H1 (cell line): Measurements from ENCODE around the gene PPARD. TPM values are rescaled to one million over a fixed set of nuclear protein-coding genes. Genes with fewer than 3 reads are reported as not detected.

ENCODE experiments used
- CTCF ChIP-seq, 3 experiments: IDR thresholded peaks; 1 replicate in 2 of 3; 2 replicates in 1 of 3; pipeline versions ENCODE4 v1.5.1 to v1.6.1; 2011; ENCODE audit warnings: low read length in 3 of 3, mild to moderate bottlenecking in 3 of 3, inconsistent platforms in 2 of 3, low read depth in 1 of 3, moderate library complexity in 1 of 3; ENCODE audit not compliant: insufficient read depth in 1 of 3; ENCODE audit errors: control extremely low read depth in 1 of 3
- NRF1 ChIP-seq: IDR thresholded peaks from 2 replicates; pipeline ENCODE4 v1.6.1; 2011; ENCODE audit warnings: mild to moderate bottlenecking, low read depth, low read length, improper control_type of control experiment
- RXRA ChIP-seq: IDR thresholded peaks from 2 replicates; pipeline ENCODE4 v1.6.1; 2011; ENCODE audit warnings: low read depth, mild to moderate bottlenecking, low read length, moderate library complexity; ENCODE audit not compliant: insufficient read depth
- polyA plus RNA-seq, 7 experiments: library from polyadenylated mRNA; depleted of rRNA in 3 of 7; stranded (reverse) in 5 of 7; unstranded in 2 of 7; fragments of >200 nt in 5 of 7; fragments of 200-250 nt in 2 of 7; gene quantifications; 1 replicate in 5 of 7; 2 replicates in 1 of 7; 4 replicates in 1 of 7; pipeline versions ENCODE4 v1.2.1 to v1.2.3, GENCODE V29; 2011 to 2013; ENCODE audit warnings: missing spikeins in 2 of 7, mixed read lengths in 2 of 7
- total RNA-seq: library from RNA; stranded (reverse); fragmentation: NEBNext Ultra II Directional; extraction: Animal tissue kit (Norgen Biotek cat#: 25700); gene quantifications from 2 replicates; pipeline ENCODE4 v1.2.1, GENCODE V29; 2021

PPARD gene
- total and polyA plus RNA-seq, 2 of the 8 experiments (the other 6 are each of a cell fraction or from before 2014, with no cell fraction given): 14.6 to 14.9 TPM

GRCh38 chr6:35400111-35400510, 57.8 kb downstream of the PPARD start (continued):
- no peak for TF ChIP-seq CTCF (IDR thresholded peaks at IDR 0.05; ENCODE audit: control extremely low read depth in 1 of 3, insufficient read depth in 1 of 3, low read depth in 1 of 3, low read length in 3 of 3)
- no peak for TF ChIP-seq RXRA
- TF ChIP-seq NRF1: no peak
- TF ChIP-seq, all 59 proteins: peak for 0
